Lung (tissue), 12 donors: ENCODE measurements around the gene NR4A3. TPM values are rescaled to one million over a fixed set of nuclear protein-coding genes. Genes with fewer than 3 reads are reported as not detected.

Experiments used
- ATAC-seq: fragments of 200-7000 bp; cut with Tn5 transposase; one replicate; pipeline ENCODE4 v1.9.1; 2020; ENCODE audit warnings: moderate number of reproducible peaks; ENCODE audit not compliant: insufficient read depth, low FRiP score
- DNase-seq, 3 donors: peaks; one replicate each; pipeline ENCODE4 v3.0.0-alpha.2; 2013 to 2017
- H3K27ac ChIP-seq, 2 donors: one replicate each; pipeline ENCODE4 v1.5.1; 2013; ENCODE audit warnings: mild to moderate bottlenecking in 2 of 2, moderate library complexity in 2 of 2, control low read depth in 1 of 2, inconsistent platforms in 1 of 2, low read depth in 1 of 2, low read length in 1 of 2
- H3K27me3 ChIP-seq, 3 donors: one replicate each; pipeline ENCODE4 v1.5.1; 2013; ENCODE audit warnings: low read length in 2 of 3; ENCODE audit not compliant: control insufficient read depth in 3 of 3, insufficient read depth in 3 of 3
- H3K36me3 ChIP-seq, 4 donors: one replicate each; pipeline ENCODE4 v1.5.1; 2013; ENCODE audit warnings: low read length in 4 of 4, mild to moderate bottlenecking in 1 of 4, moderate library complexity in 1 of 4; ENCODE audit not compliant: control insufficient read depth in 4 of 4, insufficient read depth in 4 of 4
- H3K4me1 ChIP-seq, 5 donors: one replicate each; pipeline ENCODE4 v1.5.1; 2013; ENCODE audit warnings: low read length in 5 of 5, mild to moderate bottlenecking in 2 of 5, moderate library complexity in 1 of 5; ENCODE audit not compliant: control insufficient read depth in 5 of 5, insufficient read depth in 5 of 5
- H3K4me3 ChIP-seq: one replicate; pipeline ENCODE4 v1.5.1; 2013; ENCODE audit warnings: mild to moderate bottlenecking, control low read depth, moderate library complexity
- H3K9ac ChIP-seq, 2 donors: one replicate each; pipeline ENCODE4 v1.5.1; 2013; ENCODE audit warnings: low read length in 2 of 2, control low read depth in 1 of 2; ENCODE audit not compliant: insufficient read depth in 1 of 2
- H3K9me3 ChIP-seq, 4 donors: one replicate each; pipeline ENCODE4 v1.5.1; 2013; ENCODE audit warnings: low read length in 3 of 4, mild to moderate bottlenecking in 1 of 4, moderate library complexity in 1 of 4; ENCODE audit not compliant: control insufficient read depth in 4 of 4, insufficient read depth in 3 of 4
- whole genome bisulfite sequencing, 2 donors: extraction: QIAGEN DNeasy Blood & Tissue Kit; methylation state at CpG; one replicate each; pipeline ENCODE4 v1.1.7; 2013; 5-methylcytosine and 5-hydroxymethylcytosine counted together
- polyA plus RNA-seq, 2 donors: library from polyadenylated mRNA; stranded (reverse); fragments of 200-250 nt; gene quantifications; one replicate each; pipeline ENCODE4 v1.2.1, GENCODE V29; 2013
- total RNA-seq, 2 donors: library from RNA; depleted of rRNA in 1 of 2; stranded (reverse); fragments of >200 nt in 1 of 2; gene quantifications; one replicate each; pipeline ENCODE4 v1.2.1, GENCODE V29; 2014 to 2021
- TF ChIP-seq, protein P1 (sequence below): IDR thresholded peaks from 2 replicates; pipeline ENCODE4 v1.5.1; 2012; ENCODE audit warnings: mild to moderate bottlenecking; ENCODE audit errors: control extremely low read depth, extremely low read depth
- donor health status: control.
- donor health status: control.
- donor health status: Bipolar disorder and iron deficiency.
- donor health status: healthy.
- donor health status: DM: yes; HTN: yes; CAD: no.

The NR4A3 gene
- total and polyA plus RNA-seq, 4 donors = 2.3 to 11.7 (median 2.6) TPM

DNA sequence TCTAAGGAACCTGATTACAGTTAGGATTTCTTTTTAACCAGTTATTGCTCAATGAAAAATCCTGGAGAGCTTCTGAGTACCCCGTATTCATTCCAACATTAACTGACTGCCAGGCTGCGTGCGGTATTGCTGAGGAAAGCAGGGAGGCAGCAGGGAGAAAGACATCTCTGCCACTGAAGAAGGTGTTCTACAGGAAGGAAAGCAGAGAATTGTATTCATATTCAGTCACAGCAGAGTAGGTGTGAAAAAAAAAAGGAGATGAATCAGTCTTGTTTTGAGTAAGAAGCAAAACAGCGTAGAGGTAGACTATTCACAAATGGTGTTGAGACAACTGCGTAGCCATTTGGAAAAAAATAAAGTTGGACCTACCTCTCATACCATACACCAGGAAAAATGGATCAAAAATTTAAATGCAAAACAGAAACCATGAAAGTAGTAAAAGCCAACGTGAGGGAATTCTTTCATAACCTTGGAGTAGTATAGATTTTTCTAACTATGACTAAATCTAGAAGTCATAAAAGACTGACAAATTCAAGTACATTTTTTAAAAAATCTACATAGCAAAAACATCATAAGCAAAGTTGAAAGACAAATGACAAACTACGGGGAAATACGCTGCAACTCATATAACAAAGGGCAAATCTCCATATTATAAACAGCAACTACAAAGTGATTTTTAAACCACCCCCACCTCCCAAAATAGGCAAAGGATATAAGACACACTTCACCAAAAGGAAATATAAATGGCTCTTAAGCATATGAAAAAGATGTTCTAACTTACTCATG lies 9.9 kb upstream of the NR4A3 start:
- Histone ChIP-seq H3K27me3 (no peaks in the 10 kb centered on the region), H3K9me3 (peaks cover 0 to 2% (median 0%) of the 10 kb centered on the region in 4 donors), H3K27ac (no peak overlapping the region), H3K9ac (no peak overlapping the region), H3K4me1 (peaks cover 0 to 6% (median 0%) of the 10 kb centered on the region in 5 donors), H3K4me3 (no peak overlapping the region), H3K36me3 (no peaks in the 10 kb centered on the region)
- 87 to 92% methylated on average over 8 of the region's 8 CpGs for WGBS, 2 donors
- TF ChIP-seq, protein P1, sequence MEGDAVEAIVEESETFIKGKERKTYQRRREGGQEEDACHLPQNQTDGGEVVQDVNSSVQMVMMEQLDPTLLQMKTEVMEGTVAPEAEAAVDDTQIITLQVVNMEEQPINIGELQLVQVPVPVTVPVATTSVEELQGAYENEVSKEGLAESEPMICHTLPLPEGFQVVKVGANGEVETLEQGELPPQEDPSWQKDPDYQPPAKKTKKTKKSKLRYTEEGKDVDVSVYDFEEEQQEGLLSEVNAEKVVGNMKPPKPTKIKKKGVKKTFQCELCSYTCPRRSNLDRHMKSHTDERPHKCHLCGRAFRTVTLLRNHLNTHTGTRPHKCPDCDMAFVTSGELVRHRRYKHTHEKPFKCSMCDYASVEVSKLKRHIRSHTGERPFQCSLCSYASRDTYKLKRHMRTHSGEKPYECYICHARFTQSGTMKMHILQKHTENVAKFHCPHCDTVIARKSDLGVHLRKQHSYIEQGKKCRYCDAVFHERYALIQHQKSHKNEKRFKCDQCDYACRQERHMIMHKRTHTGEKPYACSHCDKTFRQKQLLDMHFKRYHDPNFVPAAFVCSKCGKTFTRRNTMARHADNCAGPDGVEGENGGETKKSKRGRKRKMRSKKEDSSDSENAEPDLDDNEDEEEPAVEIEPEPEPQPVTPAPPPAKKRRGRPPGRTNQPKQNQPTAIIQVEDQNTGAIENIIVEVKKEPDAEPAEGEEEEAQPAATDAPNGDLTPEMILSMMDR = no peak
- DNase-seq (no peak), ATAC-seq (no peak)

- H3K27me3 ChIP-seq = no peaks in the 10 kb centered on the region
- H3K9ac ChIP-seq = no peak overlapping the region
- no peak overlapping the region for H3K4me3 ChIP-seq
- peaks cover 0 to 11% (median 5%) of the 10 kb centered on the region in 5 donors for H3K4me1 ChIP-seq
- no peaks in the 10 kb centered on the region for H3K36me3 ChIP-seq
- WGBS, 2 donors = 91 to 95% methylated on average over 8 of the region's 8 CpGs
- H3K27ac ChIP-seq = no peak overlapping the region
- ATAC-seq (no peak), DNase-seq (no peak)
- H3K9me3 ChIP-seq = peaks cover 0 to 2% (median 0%) of the 10 kb centered on the region in 4 donors
- TF ChIP-seq, protein P1 = no peak
Measured at GRCh38 chr9:99813739-99814138, 7.9 kb upstream of the NR4A3 start.

DNA sequence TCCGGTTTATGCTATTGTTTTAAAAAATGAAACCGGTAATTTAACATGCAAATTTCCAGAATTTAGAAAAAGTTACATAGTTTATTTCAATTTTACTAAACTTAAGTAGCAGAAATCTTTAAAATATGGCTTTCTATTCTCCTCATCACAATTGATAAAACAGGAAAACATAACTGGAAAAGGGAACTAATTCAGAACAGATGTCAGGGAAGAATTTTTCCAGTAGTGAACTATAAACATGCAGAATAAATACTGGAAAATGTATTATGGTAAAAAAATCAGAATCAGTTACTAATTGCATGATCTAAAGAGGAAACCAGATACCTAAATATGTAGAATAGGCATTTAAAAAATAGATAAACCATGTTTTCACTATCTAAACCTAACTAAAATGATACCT lies 7.3 kb upstream of the NR4A3 start:
- Histone ChIP-seq H3K9ac (no peak overlapping the region), H3K27me3 (no peaks in the 10 kb centered on the region), H3K4me1 (peaks cover 0 to 12% (median 9%) of the 10 kb centered on the region in 5 donors), H3K36me3 (no peaks in the 10 kb centered on the region), H3K4me3 (no peak overlapping the region), H3K9me3 (peaks cover 0 to 2% (median 0%) of the 10 kb centered on the region in 4 donors), H3K27ac (no peak overlapping the region)
- TF ChIP-seq, protein P1 = no peak
- DNase-seq (no peak), ATAC-seq (no peak)
- 94 to 96% methylated on average over 2 of the region's 2 CpGs for WGBS, 2 donors
